ENCODE results near the gene GPR158. TPM values are rescaled to one million over a fixed set of nuclear protein-coding genes. Genes with fewer than 3 reads are reported as not detected.

GPR158 gene
- total RNA-seq, 1 experiment from 2014 or later, result 0.24 TPM

GRCh38 chr10:25231751-25232150 is 57.0 kb downstream of the GPR158 start:
- Histone ChIP-seq H2BK5ac (ENCODE audit: insufficient read length, low read length) (no peak overlapping the region), H3T11ph (ENCODE audit: low read length) (no peak overlapping the region), H2AFZ (ENCODE audit: low read length) (no peak overlapping the region), H2BK120ac (ENCODE audit: low read depth, low read length, poor library complexity, severe bottlenecking) (no peak overlapping the region), H4K5ac (ENCODE audit: insufficient read length, low read depth, low read length) (no peak overlapping the region), H3K23ac (ENCODE audit: insufficient read length, low read depth, low read length) (no peak overlapping the region), H3K14ac (ENCODE audit: insufficient read depth, low read length) (no peak overlapping the region), H4K20me1 (ENCODE audit: control insufficient read depth, insufficient read depth, insufficient read length) (no peaks in the 10 kb centered on the region), H3K9ac (ENCODE audit: extremely low read depth, insufficient read length, low read length) (no peak overlapping the region), H2AK5ac (ENCODE audit: insufficient read length, low read length) (no peak overlapping the region), H3K79me2 (ENCODE audit: insufficient read depth, low read length) (no peaks in the 10 kb centered on the region), H3K27me3 (ENCODE audit: insufficient read depth, low read length) (no peaks in the 10 kb centered on the region), H3K4me1 (ENCODE audit: insufficient read depth, low read length) (no peaks in the 10 kb centered on the region), H3K18ac (ENCODE audit: insufficient read length, low read depth, low read length) (no peak overlapping the region), H2BK15ac (ENCODE audit: low read depth, low read length) (no peak overlapping the region), H3K23me2 (ENCODE audit: insufficient read length, low read depth, low read length, poor library complexity, severe bottlenecking) (no peaks in the 10 kb centered on the region), H3K9me3 (ENCODE audit: control insufficient read depth, low read depth, low read length) (no peaks in the 10 kb centered on the region), H3K27ac (ENCODE audit: insufficient read length, low read depth, low read length) (no peak overlapping the region), H2BK20ac (ENCODE audit: low read depth, low read length, poor library complexity, severe bottlenecking) (no peak overlapping the region), H3K4me2 (ENCODE audit: insufficient read depth, insufficient read length, low read length) (no peak overlapping the region), H3K56ac (ENCODE audit: insufficient read length, low read depth, low read length) (no peak overlapping the region), H3K79me1 (ENCODE audit: insufficient read depth, low read depth, low read length, poor library complexity, severe bottlenecking) (no peaks in the 10 kb centered on the region), H4K91ac (ENCODE audit: insufficient read length, low read depth, low read length) (no peak overlapping the region), H2BK12ac (ENCODE audit: insufficient read length, low read depth, low read length) (no peak overlapping the region), H4K8ac (replicated peaks; ENCODE audit: insufficient read length, low read depth, low read length) (no peak overlapping the region), H3K4ac (ENCODE audit: low read depth, low read length) (no peak overlapping the region)
- H3K4me1 Mint-ChIP-seq, result no peaks in the 10 kb centered on the region
- DNase-seq, result no peak
- no peaks in the 10 kb centered on the region for H3K36me3 Mint-ChIP-seq (ENCODE audit: insufficient read depth in 1 of 3, low read depth in 3 of 3)
- TF ChIP-seq, protein P1, sequence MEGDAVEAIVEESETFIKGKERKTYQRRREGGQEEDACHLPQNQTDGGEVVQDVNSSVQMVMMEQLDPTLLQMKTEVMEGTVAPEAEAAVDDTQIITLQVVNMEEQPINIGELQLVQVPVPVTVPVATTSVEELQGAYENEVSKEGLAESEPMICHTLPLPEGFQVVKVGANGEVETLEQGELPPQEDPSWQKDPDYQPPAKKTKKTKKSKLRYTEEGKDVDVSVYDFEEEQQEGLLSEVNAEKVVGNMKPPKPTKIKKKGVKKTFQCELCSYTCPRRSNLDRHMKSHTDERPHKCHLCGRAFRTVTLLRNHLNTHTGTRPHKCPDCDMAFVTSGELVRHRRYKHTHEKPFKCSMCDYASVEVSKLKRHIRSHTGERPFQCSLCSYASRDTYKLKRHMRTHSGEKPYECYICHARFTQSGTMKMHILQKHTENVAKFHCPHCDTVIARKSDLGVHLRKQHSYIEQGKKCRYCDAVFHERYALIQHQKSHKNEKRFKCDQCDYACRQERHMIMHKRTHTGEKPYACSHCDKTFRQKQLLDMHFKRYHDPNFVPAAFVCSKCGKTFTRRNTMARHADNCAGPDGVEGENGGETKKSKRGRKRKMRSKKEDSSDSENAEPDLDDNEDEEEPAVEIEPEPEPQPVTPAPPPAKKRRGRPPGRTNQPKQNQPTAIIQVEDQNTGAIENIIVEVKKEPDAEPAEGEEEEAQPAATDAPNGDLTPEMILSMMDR (conservative IDR thresholded peaks at IDR 0.05), result no peak
- no peaks in the 10 kb centered on the region for H3K9me3 Mint-ChIP-seq
- WGBS (ENCODE audit: extremely low coverage, insufficient read length, low lambda C conversion rate), result no CpG with 5 or more reads among the region's 2 CpGs
- no peak overlapping the region for H3K27ac Mint-ChIP-seq
- no peaks in the 10 kb centered on the region for H3K27me3 Mint-ChIP-seq (ENCODE audit: low read depth)
- no peak overlapping the region for H3K4me3 Mint-ChIP-seq
